ENCODE measurements around the gene TSC22D4. TPM values are rescaled to one million over a fixed set of nuclear protein-coding genes. Genes with fewer than 3 reads are reported as not detected.
A peak's percentile ranks its signal among the peaks of the same experiment; 100 is the strongest.

Gene TSC22D4
- polyA plus RNA-seq, 1 experiment = 10.2 TPM

DNA sequence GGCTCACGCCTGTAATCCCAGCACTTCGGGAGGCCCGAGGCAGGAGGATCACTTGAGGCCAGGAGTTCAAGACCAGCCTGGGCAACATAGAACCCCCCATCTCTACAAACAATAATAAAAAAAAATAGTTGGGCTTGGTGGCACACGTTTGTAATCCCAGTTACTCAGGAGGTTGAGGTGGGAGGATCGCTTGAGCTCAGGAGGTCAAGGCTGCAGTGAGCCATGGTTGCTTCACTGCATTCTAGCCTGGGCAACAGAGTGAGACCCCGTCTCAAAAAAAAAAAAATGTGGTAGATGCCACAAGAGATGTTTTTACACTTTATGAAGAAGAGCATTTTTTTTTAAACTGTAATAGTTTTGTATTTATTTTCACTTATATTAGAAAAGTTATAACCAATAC is 17.5 kb upstream of the TSC22D4 start:
- TF ChIP-seq, protein P1, sequence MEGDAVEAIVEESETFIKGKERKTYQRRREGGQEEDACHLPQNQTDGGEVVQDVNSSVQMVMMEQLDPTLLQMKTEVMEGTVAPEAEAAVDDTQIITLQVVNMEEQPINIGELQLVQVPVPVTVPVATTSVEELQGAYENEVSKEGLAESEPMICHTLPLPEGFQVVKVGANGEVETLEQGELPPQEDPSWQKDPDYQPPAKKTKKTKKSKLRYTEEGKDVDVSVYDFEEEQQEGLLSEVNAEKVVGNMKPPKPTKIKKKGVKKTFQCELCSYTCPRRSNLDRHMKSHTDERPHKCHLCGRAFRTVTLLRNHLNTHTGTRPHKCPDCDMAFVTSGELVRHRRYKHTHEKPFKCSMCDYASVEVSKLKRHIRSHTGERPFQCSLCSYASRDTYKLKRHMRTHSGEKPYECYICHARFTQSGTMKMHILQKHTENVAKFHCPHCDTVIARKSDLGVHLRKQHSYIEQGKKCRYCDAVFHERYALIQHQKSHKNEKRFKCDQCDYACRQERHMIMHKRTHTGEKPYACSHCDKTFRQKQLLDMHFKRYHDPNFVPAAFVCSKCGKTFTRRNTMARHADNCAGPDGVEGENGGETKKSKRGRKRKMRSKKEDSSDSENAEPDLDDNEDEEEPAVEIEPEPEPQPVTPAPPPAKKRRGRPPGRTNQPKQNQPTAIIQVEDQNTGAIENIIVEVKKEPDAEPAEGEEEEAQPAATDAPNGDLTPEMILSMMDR (IDR thresholded peaks at IDR 0.05; ENCODE audit: low read depth, low read length) = no peak
- Histone ChIP-seq H3K27me3 (ENCODE audit: control insufficient read depth, insufficient read depth, low read length) (peaks cover 3% of the 10 kb centered on the region), H3K9me3 (ENCODE audit: control insufficient read depth, insufficient read depth, low read length) (no peaks in the 10 kb centered on the region), H3K4me3 (ENCODE audit: low read depth, low read length) (no peak overlapping the region), H3K27ac (ENCODE audit: low read depth, low read length) (no peak overlapping the region)
- ChIA-PET CTCF (interaction anchor here (1.3 to 2.1 kb wide), 4 partner anchors 14 to 63 kb away, joined by 4 to 9 read pairs (median 6); no protein-coding TSS in a partner anchor), POLR2A (no interaction called here)
- no peak for DNase-seq (ENCODE audit: low read depth, low spot score)

DNA sequence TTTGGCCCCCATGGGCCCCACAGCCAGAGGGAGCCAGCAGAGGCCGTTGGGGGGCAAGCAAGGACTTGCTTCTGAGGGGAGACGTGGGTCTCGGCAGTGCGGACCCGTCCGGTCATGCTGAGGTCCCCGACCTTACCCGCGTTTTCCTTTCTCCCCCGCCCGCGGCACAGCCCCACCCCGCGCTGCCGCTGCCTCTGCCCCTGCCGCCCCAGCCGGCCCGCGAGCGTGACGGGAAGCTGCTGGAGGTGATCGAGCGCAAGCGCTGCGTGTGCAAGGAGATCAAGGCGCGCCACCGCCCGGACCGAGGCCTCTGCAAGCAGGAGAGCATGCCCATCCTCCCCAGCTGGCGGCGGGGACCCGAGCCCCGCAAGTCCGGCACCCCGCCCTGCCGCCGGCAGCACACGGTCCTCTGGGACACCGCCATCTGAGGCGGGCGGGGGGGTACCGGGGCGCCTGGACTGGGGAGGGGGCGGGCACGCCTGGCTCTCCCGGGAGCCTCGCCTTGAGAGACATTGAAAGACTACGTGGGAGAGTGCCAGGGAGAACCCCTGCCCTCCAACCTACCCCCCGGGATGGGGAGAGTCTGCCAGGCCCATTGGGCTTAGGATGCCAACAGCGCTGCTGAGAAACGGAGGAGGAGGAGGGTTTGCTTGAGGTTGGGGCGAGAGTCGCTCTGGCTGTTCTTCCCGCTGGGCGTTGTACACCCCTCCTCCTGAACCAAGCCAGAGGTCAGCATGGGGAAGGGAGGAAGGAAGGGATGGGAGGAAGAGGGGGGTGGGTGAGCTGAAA is 14.7 kb upstream of the TSC22D4 start:
- TF ChIP-seq, protein P1 (IDR thresholded peaks at IDR 0.05; ENCODE audit: low read depth, low read length) = no peak
- Histone ChIP-seq H3K4me3 (ENCODE audit: low read depth, low read length) (peak overlapping the region; percentile 29; the same call in 1 of the 2 replicates), H3K27ac (ENCODE audit: low read depth, low read length) (no peak overlapping the region), H3K27me3 (ENCODE audit: control insufficient read depth, insufficient read depth, low read length) (peaks cover 3% of the 10 kb centered on the region), H3K9me3 (ENCODE audit: control insufficient read depth, insufficient read depth, low read length) (no peaks in the 10 kb centered on the region; the same call in 1 of the 2 replicates)
- ChIA-PET POLR2A (interaction anchor here (0.5 to 0.8 kb wide), 3 partner anchors 9 to 93 kb away, joined by 3 to 4 read pairs (median 3); partner anchors contain the start of genes FBXO24 and LRCH4), CTCF (interaction anchor here (0.6 to 3.6 kb wide), 4 partner anchors 11 to 288 kb away, joined by 3 to 17 read pairs (median 4); no protein-coding TSS in a partner anchor)
- no peak for DNase-seq (ENCODE audit: low read depth, low spot score)

GRCh38 chr7:100492738-100493475 is 13.9 kb upstream of the TSC22D4 start:
- Histone ChIP-seq H3K4me3 (ENCODE audit: low read depth, low read length) (0 out of 2 replicates have a peak overlapping the region, but pooled peaks have one; percentile 29), H3K9me3 (ENCODE audit: control insufficient read depth, insufficient read depth, low read length) (no peaks in the 10 kb centered on the region; the same call in 1 of the 2 replicates), H3K27me3 (ENCODE audit: control insufficient read depth, insufficient read depth, low read length) (peaks cover 3% of the 10 kb centered on the region), H3K27ac (ENCODE audit: low read depth, low read length) (no peak overlapping the region)
- POLR2A ChIA-PET = interaction anchor here (0.5 kb wide), 2 partner anchors 10 to 14 kb away, joined by 3 read pairs; no protein-coding TSS in a partner anchor
- DNase-seq (ENCODE audit: low read depth, low spot score) = no peak
- TF ChIP-seq, protein P1 (IDR thresholded peaks at IDR 0.05; ENCODE audit: low read depth, low read length) = no peak
- CTCF ChIA-PET = interaction anchor here (1.2 to 3.6 kb wide), 3 partner anchors 10 to 198 kb away, joined by 3 to 17 read pairs (median 5); no protein-coding TSS in a partner anchor

DNA sequence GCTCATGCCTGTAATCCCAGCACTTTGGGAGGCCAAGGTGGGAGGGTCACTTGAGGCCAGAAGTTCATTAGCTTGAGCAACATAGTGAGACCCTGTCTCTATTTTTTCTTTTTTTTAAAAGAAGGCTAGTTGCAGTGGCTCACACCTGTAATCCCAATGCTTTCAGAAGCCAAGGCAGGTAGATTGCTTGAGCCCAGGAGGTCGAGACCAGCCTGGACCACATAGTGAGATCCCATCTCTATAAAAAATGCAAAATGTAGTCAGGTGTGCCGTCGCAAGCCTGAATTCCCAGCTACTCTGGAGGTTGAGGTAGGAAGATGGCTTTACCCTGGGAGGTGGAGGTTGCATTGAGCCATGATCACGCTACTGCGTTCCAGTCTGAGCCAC is 12.2 kb upstream of the TSC22D4 start:
- peaks cover 3% of the 10 kb centered on the region for H3K27me3 ChIP-seq (ENCODE audit: control insufficient read depth, insufficient read depth, low read length)
- H3K4me3 ChIP-seq (ENCODE audit: low read depth, low read length) = no peak overlapping the region
- ChIA-PET CTCF (no interaction called here), POLR2A (no interaction called here)
- TF ChIP-seq, protein P1 (IDR thresholded peaks at IDR 0.05; ENCODE audit: low read depth, low read length) = no peak
- H3K27ac ChIP-seq (ENCODE audit: low read depth, low read length) = no peak overlapping the region
- no peaks in the 10 kb centered on the region; the same call in 1 of the 2 replicates for H3K9me3 ChIP-seq (ENCODE audit: control insufficient read depth, insufficient read depth, low read length)
- no peak for DNase-seq (ENCODE audit: low read depth, low spot score)
